HG02588 (cell line): ENCODE data around the gene NEUROD1.

Experiments used
- ATAC-seq: cut with Tn5 transposase; IDR thresholded peaks from one replicate; pipeline ENCODE4 v1.9.1; 2021; ENCODE audit warnings: mild to moderate bottlenecking, moderate library complexity; ENCODE audit not compliant: unreplicated experiment

The NEUROD1 gene

DNA sequence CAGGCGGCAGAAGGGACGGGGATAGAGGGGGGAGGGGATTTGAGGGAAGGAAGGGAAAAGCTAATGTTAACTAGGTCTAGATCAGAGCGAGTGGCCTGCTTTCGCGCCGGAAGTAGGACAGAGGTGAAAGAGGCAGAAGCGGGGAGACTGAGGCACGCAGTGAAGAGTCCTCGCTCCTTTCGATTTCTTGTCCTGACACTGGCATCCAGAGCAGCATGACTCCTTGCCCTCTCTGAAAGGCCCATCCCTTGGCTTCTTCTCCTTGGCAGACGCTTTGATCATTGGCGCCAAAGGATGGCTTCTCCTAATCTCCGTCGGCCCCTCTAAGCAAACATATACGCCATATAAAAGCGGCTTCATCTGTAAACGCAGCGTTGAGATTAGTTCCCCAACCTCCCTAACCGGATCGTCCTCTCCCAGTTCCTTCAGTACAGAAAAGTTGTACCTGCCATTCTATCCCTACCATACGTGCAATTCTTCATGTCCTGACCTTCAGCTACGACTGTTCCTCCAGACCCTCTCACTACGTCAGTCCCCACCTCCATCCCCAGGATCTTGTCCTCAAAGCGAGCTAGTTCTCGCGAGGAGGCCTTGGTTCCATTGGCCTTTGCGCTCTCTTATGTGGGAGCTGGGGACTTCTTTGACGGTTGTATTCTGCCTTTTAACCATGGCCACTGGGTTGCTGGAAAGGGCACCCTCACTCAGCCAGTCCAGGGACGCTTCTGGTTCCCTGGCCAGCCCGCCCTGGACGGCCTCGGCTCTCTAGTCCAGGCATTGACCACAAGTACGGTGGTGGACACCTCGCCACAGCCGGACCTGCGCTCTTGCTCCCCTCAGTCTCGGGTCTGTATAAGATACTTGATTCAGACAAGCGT lies 857 bp upstream of the NEUROD1 start:
- no peak for ATAC-seq

DNA sequence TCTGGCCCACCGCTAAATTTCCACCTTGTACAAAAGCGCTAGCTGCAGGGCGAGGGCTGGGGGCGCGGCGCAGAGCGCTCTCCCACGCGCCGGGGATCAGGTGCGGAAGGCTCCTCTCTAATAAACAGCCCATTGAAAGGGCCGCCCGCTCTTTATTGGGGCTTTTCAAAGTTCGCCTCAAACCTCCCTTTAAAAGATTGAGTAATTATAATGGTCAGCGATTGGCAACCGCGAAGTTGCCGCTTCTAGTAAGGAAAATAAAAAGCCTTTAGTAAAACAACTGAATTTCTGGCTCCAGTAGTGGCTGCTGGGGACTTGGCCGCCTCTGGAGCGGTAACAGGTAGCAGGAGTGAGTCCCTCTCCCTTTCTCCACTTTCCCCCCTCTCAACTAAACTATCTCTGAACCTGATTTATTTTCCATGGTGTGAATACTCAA lies 755 bp downstream of the NEUROD1 start:
- ATAC-seq, result no peak

DNA sequence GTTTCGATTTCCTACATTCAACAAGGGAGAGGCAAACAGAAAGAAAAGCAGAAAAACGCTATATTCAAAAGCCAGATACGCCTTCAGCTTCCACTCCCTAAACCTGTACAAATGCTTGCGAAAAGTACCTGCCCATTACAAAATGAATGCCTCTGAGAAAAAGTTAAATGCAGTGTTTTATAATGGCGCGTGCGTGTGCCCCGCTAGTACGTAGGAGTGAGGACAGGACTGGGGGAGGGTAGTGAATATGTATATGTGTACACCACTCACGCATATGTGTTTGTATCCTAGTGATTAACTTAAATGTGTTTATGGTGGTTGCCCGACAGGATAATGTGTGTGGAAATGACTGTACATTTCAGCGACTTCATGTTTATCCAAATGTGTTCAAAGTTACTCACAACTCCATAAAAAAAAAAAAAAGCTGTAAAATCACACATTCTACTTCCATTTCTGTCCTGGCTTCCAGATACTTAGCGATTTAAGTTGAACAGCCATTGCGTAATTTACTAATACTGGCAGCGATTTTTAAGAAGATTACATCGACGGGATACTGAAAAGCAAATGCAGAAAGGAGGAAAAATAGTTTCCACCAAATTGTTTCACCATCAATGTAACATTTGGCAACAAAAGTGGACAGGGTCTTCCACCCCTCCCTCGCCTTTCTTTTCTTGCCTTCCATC lies 1.3 kb downstream of the NEUROD1 start:
- no peak for ATAC-seq

DNA sequence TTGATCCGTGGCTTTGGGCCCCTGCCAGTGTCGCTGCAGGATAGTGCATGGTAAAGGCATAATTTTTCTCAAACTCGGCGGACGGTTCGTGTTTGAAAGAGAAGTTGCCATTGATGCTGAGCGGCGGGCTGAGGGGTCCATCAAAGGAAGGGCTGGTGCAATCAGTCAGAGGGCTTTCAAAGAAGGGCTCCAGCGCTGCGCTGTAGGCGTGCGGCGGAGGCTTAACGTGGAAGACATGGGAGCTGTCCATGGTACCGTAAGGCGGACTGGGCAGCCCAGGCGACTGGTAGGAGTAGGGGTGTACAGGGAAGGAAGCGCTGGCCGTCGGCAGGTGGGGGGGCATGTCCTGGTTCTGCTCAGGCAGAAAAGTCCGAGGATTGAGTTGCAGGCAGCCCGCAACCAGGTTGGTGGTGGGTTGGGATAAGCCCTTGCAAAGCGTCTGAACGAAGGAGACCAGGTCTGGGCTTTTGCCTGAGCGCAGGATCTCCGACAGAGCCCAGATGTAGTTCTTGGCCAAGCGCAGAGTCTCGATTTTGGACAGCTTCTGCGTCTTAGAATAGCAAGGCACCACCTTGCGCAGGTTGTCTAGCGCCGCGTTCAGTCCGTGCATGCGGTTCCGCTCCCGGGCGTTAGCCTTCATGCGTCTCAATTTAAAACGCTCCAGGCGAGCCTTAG lies 2.3 kb downstream of the NEUROD1 start:
- no peak for ATAC-seq

DNA sequence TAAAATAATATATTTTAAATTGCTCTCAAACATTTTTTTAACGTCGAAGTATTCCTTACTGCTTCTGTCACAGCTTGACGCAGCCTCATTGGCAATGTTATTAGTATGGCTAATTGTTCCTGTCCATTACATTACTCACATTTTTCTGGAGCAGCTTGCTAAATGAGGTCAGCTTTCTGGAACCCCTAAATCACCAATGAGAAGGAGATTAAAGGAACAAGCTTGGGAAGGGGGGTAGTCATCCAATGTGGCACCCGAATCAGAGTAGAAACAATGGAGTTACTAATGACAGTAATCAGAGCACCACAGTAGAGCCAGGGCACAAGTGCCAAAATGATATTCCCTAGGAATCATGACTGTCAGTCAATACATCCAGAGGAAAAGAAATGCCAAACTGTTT lies 5.1 kb downstream of the NEUROD1 start:
- ATAC-seq, result no peak

DNA sequence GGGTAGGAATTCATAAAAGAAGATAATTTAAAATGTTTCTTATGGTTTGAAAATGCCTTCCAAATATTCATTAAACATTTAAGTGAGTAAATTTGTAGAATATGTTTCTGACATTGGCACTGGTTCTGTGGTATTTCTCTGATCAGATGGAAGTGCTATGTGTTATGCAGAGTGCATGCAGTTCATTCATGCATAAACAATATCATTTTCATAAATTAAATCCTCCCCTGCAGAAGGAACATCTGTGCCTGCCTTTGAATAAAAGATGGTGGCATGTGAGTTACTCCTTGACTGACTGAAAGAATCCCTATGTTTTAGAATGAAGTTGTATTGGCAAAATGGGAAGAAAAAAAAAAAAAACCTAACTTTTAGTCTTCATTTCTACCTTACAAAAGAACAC lies 5.9 kb downstream of the NEUROD1 start:
- no peak for ATAC-seq

DNA sequence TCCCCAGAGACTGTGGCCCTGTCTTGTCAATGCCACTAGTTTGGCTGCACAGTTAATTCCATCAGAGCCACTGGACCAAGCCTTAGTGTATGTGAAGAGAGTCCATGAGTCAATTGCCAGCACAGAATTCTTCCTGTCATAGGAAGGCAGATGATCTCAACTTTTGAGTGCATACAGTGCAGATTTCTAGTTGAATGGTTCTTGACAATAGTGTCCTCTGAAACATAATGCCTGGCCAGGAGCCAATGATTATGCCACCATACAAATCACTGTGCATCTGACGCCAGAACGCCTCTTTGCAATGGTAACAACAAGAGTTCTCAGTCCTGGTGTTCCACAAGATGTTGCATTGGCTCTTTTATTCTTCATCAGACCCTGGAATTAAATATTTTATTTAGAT lies 7.1 kb downstream of the NEUROD1 start:
- no peak for ATAC-seq

DNA sequence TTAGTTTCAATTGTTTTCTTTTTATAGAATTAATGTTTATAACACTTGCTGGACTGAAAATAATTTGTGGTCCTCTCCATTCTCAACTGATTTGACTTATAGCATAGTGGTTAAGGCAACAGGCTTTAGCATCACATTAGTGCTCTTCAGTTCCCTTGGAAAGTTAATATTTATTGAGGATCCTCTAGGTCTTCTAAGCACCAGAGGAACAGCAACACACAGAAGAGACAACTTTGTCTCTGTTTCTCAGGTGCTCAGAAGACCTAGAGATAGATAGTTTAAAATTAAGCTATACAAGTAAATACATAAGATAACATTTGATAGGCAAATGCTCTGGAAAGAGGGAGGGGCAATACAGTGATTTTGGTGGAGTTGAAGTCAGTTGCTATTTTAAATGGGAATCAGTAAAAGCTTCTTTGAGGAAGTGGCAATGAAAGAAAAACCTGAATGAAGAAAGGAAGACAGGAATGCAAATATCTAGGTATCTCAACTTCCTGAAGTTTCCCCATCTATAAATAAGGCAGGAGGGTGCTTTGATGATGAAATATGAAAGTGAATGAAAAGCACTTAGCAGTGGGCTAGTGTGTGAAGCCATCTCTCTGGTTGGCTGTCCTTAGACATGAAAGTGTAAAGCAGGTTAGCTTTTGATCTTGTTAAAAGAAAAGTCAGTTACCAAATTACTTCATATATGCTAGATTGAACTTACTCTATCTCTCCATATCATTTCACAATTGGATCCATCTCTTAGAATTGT lies 7.9 kb downstream of the NEUROD1 start:
- ATAC-seq, result peak; percentile 92

DNA sequence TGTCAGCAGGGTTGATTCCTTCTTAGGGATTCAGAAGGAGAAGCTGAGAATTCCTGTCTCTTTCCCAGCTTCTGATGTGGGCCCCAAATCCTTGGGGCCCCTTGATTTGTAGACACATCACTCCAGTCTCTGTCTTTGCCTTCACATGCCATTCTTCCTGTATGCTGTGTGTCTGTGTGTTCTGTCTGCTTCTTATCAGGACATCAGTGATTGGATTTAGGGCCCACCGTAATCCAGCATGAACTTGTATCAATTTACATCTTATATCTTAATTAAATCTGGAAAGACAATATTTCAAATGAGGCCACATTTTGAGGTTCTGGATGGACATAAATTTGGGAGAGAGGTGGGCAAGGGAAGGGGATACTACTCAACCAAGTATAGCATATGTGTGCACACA lies 9.7 kb downstream of the NEUROD1 start:
- no peak for ATAC-seq

DNA sequence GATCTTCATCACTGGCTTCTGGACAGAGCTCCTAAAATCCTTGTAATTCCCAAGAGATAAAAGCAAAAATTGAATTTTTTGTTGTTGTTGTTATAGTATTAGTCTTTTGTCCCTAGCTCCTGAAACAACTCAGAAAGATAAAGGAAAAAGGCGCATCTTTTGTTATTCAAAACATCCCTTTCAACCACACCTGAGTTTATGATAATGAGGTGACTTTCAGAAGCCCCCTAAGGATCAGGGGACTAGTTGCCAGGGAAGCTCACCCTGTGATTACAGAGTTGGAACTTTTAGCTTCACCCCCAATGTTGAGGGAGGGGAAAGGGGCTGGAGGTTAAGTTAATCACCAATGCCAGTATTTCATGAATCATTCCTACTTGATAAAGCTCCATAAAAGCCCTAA lies 13.1 kb downstream of the NEUROD1 start:
- ATAC-seq, result no peak

DNA sequence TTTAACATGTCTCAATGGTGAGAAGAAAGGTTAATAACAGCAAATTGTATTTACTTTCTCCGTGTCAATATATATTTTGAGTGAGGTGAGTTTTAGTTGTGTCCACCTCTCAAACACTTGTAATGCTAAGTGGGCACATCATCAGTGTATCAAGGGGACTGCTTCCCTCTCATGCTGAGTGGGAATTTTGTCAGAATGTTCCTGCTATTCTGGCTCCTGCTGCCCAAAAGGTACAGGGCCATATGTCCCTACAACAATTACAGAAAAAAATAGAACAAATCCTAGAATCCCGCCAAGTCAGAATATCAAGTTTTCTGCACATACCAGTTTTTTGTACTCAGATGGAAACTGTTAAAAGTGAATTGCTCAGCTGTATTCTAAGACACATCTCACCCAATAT lies 18.0 kb downstream of the NEUROD1 start:
- ATAC-seq, result no peak

DNA sequence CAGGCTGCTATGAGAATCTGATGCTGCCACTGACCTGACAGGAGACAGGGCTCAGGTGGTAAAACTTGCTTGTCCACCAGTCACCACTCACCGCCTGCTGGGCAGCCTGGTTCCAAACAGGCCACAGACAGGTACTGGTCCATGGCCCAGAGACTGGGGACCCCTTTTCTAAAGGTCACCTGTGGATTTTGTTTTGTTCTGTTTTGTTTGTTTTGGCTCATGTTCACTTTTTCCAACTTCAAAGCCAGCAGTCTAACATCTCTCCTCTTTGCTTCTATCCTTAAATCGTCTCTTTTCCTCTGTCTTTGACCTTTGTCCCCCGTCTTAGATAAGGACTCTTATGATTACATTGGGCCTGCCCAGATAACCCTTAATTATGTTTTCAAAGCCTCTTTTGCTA lies 20.1 kb downstream of the NEUROD1 start:
- ATAC-seq, result no peak

DNA sequence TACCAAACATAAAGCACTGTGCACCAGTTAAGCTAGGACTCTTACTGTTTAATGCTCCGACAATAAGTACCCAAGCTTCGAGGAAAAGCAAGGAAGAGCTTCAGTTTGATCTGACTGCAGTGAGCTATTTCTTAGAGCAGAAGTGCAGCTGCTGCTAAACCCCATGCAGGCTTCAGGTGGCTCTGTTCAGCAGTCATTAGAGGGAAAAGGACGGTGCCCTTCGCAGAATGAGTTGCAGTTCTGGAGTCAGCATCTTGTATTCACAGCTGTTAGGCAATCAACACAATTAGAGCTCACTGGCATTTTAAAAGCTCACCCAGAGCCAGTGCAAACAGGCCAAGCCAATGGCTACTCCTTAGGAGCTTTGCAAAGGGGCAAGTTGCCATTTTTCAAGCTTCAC lies 21.9 kb downstream of the NEUROD1 start:
- ATAC-seq, result no peak

DNA sequence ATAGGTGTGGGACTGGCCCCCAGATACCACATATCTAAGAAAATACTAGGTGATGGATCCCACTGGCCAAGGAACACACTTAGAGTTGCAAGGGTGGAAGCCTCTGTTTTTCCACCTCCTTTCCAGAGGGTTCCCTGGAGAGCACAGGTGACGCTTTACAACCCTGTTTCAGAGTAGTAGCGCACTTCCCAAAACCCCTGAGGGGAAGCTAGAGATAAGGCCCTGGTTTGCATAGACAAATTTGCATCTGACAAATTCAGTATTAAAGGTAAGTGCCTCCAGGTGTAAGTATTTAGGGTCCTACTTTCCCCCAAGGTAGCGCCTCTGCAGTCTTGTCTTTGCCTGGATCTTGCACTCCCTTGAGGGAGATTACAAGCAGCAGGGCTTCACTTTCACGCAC lies 22.9 kb downstream of the NEUROD1 start:
- no peak for ATAC-seq

DNA sequence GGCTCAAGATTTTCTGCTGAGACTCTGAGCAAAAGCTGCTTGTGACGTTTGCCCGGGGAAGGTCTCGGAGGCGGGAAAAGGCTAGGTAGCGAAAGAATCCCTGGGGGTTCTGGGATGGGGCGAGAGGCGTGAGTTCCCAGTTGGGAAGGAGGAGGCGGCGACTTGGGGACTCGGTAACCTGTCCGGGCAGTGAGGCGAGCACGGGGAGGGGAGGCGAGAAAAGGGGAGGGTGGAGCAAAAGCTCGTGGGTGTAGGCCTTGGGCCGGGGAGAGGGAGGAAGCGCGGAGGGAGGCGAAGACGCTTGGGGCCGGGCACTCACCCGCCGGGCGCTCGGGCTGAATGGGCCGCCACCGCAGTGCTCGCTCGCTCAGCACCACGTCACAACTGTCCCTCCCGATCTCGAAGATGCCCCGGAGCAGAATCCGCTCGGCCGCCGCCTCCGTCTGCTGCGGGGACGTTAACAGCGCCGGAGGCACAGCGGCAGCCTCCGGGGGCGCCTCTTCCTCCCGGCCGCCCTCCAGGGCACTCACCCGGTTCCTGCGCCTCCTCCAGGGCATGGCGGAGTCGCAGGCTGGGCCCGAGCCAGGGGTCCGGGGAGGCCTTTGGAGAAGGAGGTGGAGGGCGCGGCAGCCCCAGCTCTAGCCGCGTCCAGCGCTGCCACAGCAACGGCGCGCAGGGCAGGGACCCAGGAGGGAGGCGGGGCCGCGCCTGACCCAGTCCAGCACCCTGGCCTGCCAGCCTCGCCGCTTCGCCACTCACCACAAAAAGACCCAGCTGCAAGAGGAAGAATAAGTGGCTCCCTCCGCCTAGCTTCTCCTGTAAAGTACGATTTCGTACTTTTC lies 23.6 kb downstream of the NEUROD1 start, which contains the start of gene CERKL:
Gene CERKL, minus strand, starts transcription at position 656 of the 842 bp plus-strand sequence. Its CDS starts 99 bp downstream, at position 557.
- peak; percentile 93 for ATAC-seq

DNA sequence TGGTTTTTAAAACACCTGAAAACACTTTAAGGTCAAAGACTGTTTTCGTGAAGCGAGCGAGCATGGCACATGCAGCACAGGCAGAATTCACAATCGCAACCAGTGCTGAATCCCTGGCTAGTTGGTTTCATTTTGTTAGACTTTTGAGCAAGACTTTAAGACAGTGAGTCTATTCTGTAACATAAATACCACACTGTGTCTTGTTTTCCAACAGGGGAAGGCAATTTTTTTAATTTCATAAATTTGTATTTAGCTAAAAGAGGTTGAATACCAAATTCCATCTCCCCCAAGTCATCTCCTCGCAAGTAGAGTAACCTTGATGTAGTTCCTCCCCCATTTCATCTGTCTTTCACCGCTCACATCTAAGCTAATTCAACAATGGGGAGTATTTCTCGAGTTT lies 24.8 kb downstream of the NEUROD1 start:
- ATAC-seq, result no peak

DNA sequence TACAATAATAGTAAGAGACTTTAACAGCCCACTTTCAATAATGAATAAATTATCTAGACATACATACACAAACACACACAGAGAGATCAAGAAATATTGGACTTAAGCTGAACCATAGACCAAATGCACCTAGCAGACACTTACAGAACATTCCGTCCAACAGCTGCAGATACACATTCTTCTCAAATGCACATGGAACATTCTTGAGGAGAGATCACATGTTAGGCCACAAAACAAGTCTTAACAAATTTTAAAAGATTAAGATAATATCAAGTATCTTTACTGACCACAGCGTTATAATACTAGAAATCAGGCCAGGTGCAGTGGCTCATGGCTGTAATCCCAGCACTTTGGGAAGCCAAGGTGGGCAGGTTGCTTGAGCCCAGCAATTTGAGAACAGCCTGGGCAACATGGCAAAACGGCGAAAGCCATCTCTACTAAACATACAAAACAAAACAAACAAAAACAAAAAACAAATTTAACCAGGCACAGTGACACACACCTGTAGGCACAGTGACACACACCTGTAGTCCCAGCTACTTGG lies 30.8 kb downstream of the NEUROD1 start:
- no peak for ATAC-seq

DNA sequence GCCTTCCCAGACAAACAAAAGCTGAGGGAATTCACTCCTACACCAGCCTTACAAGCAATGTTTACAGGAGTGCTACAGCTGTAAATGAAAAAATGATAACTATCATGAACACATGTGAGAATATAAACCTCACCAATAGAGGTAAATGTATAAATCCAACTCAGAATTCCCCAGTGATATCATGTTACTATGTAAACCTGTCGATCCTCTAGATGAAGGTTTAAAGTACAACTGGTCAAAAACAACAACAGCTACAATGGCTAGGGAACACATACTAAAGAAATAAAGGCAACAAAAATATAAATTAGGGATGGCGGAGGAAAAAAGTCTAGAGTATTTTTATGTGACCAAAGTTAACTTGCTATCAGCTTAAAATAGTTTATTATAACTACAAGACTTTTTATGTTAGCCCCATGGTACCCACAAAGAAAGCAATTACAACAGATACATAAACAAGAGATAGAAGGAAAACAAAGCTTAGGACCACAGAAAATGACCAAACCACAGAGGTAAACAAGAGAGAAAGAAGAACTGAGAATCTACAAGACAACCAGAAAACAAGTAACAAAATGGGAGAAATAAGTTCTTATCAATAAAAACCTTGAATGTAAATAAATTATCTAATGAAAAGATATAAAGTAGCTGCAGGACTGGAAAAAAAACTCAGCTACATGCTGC lies 31.7 kb downstream of the NEUROD1 start:
- no peak for ATAC-seq

DNA sequence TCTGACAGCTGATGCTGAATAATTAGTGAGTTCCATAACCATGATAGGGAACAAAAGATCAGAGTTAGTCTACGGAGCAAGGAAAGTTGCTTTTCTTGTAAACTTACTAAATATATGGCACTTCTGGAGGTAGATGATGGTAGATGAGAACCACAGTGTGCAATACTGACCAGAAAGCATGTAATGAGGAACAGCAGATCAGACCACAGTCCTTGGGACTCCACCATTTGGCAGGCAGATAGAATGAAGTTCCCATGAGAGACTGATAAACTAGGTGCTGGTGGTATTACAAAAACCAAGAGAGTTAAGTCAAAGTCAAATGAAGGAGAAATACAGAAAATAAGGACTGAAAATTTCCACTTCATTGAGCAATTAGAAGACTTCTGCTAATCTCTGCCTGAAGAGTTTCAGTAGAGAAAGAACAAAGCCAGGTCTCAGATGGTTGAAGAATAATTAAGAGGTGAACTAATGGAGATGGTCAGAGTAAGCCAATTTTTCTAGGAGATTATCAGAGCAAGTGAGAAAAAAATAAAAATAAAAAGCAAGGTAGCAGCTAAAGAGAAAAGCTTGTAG lies 33.8 kb downstream of the NEUROD1 start:
- no peak for ATAC-seq
